Heart left ventricle (tissue), 16 donors: ENCODE measurements around the gene TRIM8. TPM values are rescaled to one million over a fixed set of nuclear protein-coding genes. Genes with fewer than 3 reads are reported as not detected.
"Not testable (repeated sequence)": the region's sequence is repeated elsewhere in the genome, so short reads cannot be mapped to it uniquely, and the experiment has no call there.

Source experiments
- ATAC-seq, 4 donors: fragments of 200-7000 bp; cut with Tn5 transposase; one replicate each; pipeline ENCODE4 v1.9.1; 2020 to 2022; ENCODE audit warnings: moderate library complexity in 4 of 4, mild to moderate bottlenecking in 3 of 4, moderate number of reproducible peaks in 1 of 4
- DNase-seq, 5 donors: peaks; one replicate each; pipeline ENCODE4 v3.0.0-alpha.2; 2020
- H3K27ac ChIP-seq, 12 donors: fragments of 200-600 bp; sonication (generic) in 4 of 12; one replicate each; pipeline versions ENCODE4 v1.5.0 to v1.8.0; 2016 to 2022; ENCODE audit warnings: mild to moderate bottlenecking in 2 of 12
- H3K27me3 ChIP-seq, 9 donors: fragments of 200-600 bp; sonication (generic) in 2 of 9; one replicate each; pipeline versions ENCODE4 v1.5.1 to v1.8.0; 2016 to 2022; ENCODE audit warnings: mild to moderate bottlenecking in 3 of 9
- H3K36me3 ChIP-seq, 9 donors: fragments of 200-600 bp; sonication (generic) in 2 of 9; one replicate each; pipeline versions ENCODE4 v1.5.0 to v1.8.0; 2018 to 2022; ENCODE audit warnings: mild to moderate bottlenecking in 2 of 9
- H3K4me1 ChIP-seq, 12 donors: fragments of 200-600 bp; sonication (generic) in 4 of 12; one replicate each; pipeline versions ENCODE4 v1.5.0 to v1.8.0; 2016 to 2022; ENCODE audit warnings: mild to moderate bottlenecking in 3 of 12
- H3K4me3 ChIP-seq, 12 donors: fragments of 200-600 bp; sonication (generic) in 4 of 12; one replicate each; pipeline versions ENCODE4 v1.5.0 to v1.8.0; 2017 to 2022; ENCODE audit warnings: mild to moderate bottlenecking in 9 of 12, moderate library complexity in 4 of 12
- H3K9me3 ChIP-seq, 12 donors: fragments of 200-600 bp; sonication (generic) in 4 of 12; one replicate each; pipeline versions ENCODE4 v1.5.0 to v1.8.0; 2016 to 2022; ENCODE audit warnings: mild to moderate bottlenecking in 1 of 12
- POLR2A ChIP-seq, 2 donors: fragments of 450-650 bp; IDR thresholded peaks; one replicate each; pipeline ENCODE4 v1.6.1; 2017; ENCODE audit warnings: antibody characterized with exemption in 2 of 2, mild to moderate bottlenecking in 2 of 2, moderate library complexity in 2 of 2
- WGBS, 4 donors: extraction: QIAGEN DNeasy Blood & Tissue Kit in 2 of 4; methylation state at CpG; one replicate each; pipeline versions ENCODE4 v1.1.5 to v1.1.7; 2013 to 2018; 5-methylcytosine and 5-hydroxymethylcytosine counted together
- intact Hi-C, 10 donors: fragments of 100-400 bp; cut with DNase I; formaldehyde crosslinking; loops; one replicate each; pipeline versions ENCODE4 v1.11.1 to v1.14.2; 2022
- polyA plus RNA-seq, 2 donors: library from polyadenylated mRNA; stranded (reverse); fragments of 200-250 nt; gene quantifications; one replicate each; pipeline ENCODE4 v1.2.3, GENCODE V29; 2013
- total RNA-seq, 9 donors: library from RNA; depleted of rRNA in 2 of 9; stranded (reverse); fragments of >200 nt in 2 of 9; fragmentation: NEBNext Ultra II Directional in 3 of 9; extraction: Animal tissue kit (Norgen Biotek cat#: 25700) in 3 of 9; gene quantifications; one replicate each; pipeline versions ENCODE4 v1.1.0 to v1.2.4, GENCODE V29; 2016 to 2023
- TF ChIP-seq, protein P1 (sequence below), 12 donors: fragments of 200-600 bp; sonication (generic) in 4 of 12; IDR thresholded peaks; one replicate each; pipeline versions ENCODE4 v1.5.0 to v1.8.0; 2018 to 2022; ENCODE audit warnings: antibody characterized with exemption in 12 of 12, mild to moderate bottlenecking in 5 of 12
- donor health status: ischemic (EF 13 %, LVEDD 7.1; RV severe dilation, severe dysfunction).
- donor health status: healthy with polysubstance abuse.
- donor health status: DM: no; HTN: yes; CAD: no.
- donor health status: DM: no; HTN: no; CAD: no.
- donor health status: ischemic (EF 25% LVEDD 6.9; RV normal size, moderate dysfunction).
- donor health status: ischemic (EF 25% LVEDD 5.7; RV mildly dilated, moderate dysfunction).
- donor health status: healthy.
- donor health status: DM: yes; HTN: yes; CAD: no.
- donor health status: ischemic (EF 35%, LVEDD 5.7; RV mildly dilated, moderate dysfunction).
- donor health status: nonischemic (EF 11% LVEDD 7.7; RV severe dilation, severe dysfunction).
- donor health status: DM: yes; HTN: yes; CAD: no.
- donor health status: PGD.
- donor health status: ischemic (EF 29% LVEDD 5.4; RV normal size, mild dysfunction).
- donor health status: nonischemic (EF 23%, LVEDD 6.1; RV moderate dilation, normal function).

The TRIM8 gene
- total and polyA plus RNA-seq, 11 donors = 38.9 to 225 (median 102) TPM

GRCh38 chr10:102682416-102682815 is 38.1 kb downstream of the TRIM8 start:
- ATAC-seq (no peak), DNase-seq (no peak)
- no peak for TF ChIP-seq POLR2A (IDR thresholded peaks at IDR 0.05)
- TF ChIP-seq, protein P1, sequence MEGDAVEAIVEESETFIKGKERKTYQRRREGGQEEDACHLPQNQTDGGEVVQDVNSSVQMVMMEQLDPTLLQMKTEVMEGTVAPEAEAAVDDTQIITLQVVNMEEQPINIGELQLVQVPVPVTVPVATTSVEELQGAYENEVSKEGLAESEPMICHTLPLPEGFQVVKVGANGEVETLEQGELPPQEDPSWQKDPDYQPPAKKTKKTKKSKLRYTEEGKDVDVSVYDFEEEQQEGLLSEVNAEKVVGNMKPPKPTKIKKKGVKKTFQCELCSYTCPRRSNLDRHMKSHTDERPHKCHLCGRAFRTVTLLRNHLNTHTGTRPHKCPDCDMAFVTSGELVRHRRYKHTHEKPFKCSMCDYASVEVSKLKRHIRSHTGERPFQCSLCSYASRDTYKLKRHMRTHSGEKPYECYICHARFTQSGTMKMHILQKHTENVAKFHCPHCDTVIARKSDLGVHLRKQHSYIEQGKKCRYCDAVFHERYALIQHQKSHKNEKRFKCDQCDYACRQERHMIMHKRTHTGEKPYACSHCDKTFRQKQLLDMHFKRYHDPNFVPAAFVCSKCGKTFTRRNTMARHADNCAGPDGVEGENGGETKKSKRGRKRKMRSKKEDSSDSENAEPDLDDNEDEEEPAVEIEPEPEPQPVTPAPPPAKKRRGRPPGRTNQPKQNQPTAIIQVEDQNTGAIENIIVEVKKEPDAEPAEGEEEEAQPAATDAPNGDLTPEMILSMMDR (IDR thresholded peaks at IDR 0.05) = no peak
- Histone ChIP-seq H3K27ac (no peak overlapping the region), H3K36me3 (peaks cover 0 to 38% (median 19%) of the 10 kb centered on the region in 9 donors), H3K27me3 (no peaks in the 10 kb centered on the region), H3K4me3 (no peak overlapping the region), H3K9me3 (no peaks in the 10 kb centered on the region), H3K4me1 (peaks cover 0 to 23% (median 20%) of the 10 kb centered on the region in 12 donors)
- intact Hi-C loops = no loop called here
- 94 to 99% (median 97%) methylated on average over 7 of the region's 7 CpGs for WGBS, 4 donors

GRCh38 chr10:102682981-102683380 is 38.7 kb downstream of the TRIM8 start:
- WGBS, 4 donors = 92 to 96% (median 94%) methylated on average over 4 of the region's 4 CpGs
- Histone ChIP-seq H3K27ac (no peak overlapping the region), H3K4me1 (peaks cover 0 to 17% (median 14%) of the 10 kb centered on the region in 12 donors), H3K4me3 (no peak overlapping the region), H3K9me3 (no peaks in the 10 kb centered on the region), H3K27me3 (no peaks in the 10 kb centered on the region), H3K36me3 (peaks cover 0 to 42% (median 19%) of the 10 kb centered on the region in 9 donors)
- ATAC-seq (no peak), DNase-seq (no peak)
- no peak for TF ChIP-seq POLR2A (IDR thresholded peaks at IDR 0.05)
- TF ChIP-seq, protein P1 (IDR thresholded peaks at IDR 0.05) = no peak
- intact Hi-C loops = no loop called here

GRCh38 chr10:102683736-102684135 is 39.5 kb downstream of the TRIM8 start:
- intact Hi-C loops = no loop called here
- DNase-seq (no peak), ATAC-seq (no peak)
- Histone ChIP-seq H3K36me3 (peaks cover 0 to 47% (median 19%) of the 10 kb centered on the region in 9 donors), H3K4me1 (peaks cover 0 to 10% (median 7%) of the 10 kb centered on the region in 12 donors), H3K4me3 (no peak overlapping the region), H3K27me3 (no peaks in the 10 kb centered on the region), H3K9me3 (no peaks in the 10 kb centered on the region), H3K27ac (no peak overlapping the region)
- WGBS, 4 donors = 91 to 93% (median 91%) methylated on average over 5 of the region's 5 CpGs
- TF ChIP-seq, protein P1 (IDR thresholded peaks at IDR 0.05) = no peak
- no peak for TF ChIP-seq POLR2A (IDR thresholded peaks at IDR 0.05)

- H3K27ac ChIP-seq = no peak overlapping the region
- H3K9me3 ChIP-seq = no peaks in the 10 kb centered on the region
- intact Hi-C loops = no loop called here
- TF ChIP-seq, protein P1 (IDR thresholded peaks at IDR 0.05) = no peak
- no peak for TF ChIP-seq POLR2A (IDR thresholded peaks at IDR 0.05)
- peaks cover 0 to 61% (median 29%) of the 10 kb centered on the region in 9 donors for H3K36me3 ChIP-seq
- peaks cover 0 to 3% (median 0%) of the 10 kb centered on the region in 12 donors for H3K4me1 ChIP-seq
- no peaks in the 10 kb centered on the region for H3K27me3 ChIP-seq
- no peak for DNase-seq
- 71 to 79% (median 77%) methylated on average over 8 of the region's 8 CpGs for WGBS, 4 donors
- no peak overlapping the region for H3K4me3 ChIP-seq
- ATAC-seq = peak in 3 of 4 donors; percentile 24 to 39 (median 37)
Measured at GRCh38 chr10:102691285-102692066, 47.2 kb downstream of the TRIM8 start.

DNA sequence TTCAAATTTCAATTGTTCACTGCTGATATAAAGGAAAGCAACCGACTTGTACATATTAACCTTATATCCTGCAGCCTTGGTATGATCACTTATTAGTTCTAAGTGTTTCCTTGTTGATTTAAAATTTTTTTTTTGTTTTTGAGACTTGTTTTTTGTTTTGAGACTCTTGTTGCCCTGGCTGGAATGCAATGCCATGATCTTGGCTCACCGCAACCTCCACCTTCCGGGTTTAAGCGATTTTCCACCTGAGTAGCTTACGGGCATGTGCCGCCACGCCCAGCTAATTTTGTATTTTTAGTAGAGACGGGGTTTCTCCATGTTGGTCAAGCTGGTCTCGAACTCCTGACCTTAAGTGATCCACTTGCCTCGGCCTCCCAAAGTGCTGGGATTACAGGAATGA is 51.1 kb downstream of the TRIM8 start:
- H3K27ac ChIP-seq, H3K27me3 ChIP-seq, H3K4me3 ChIP-seq, intact Hi-C loops, ATAC-seq, H3K9me3 ChIP-seq, DNase-seq, H3K4me1 ChIP-seq: not testable (repeated sequence)
- WGBS, 4 donors = 97 to 98% (median 98%) methylated on average over 10 of the region's 10 CpGs
- H3K36me3 ChIP-seq = peaks cover 0 to 76% (median 47%) of the 10 kb centered on the region in 9 donors
